ENCODE data around the gene TNC. TPM values are rescaled to one million over a fixed set of nuclear protein-coding genes. Genes with fewer than 3 reads are reported as not detected.

The TNC gene
- total and polyA plus RNA-seq, 10 donors: 1.7 to 126 (median 47.9) TPM

GRCh38 chr9:115126404-115126803 is 8.4 kb upstream of the TNC start:
- Histone ChIP-seq H3K27me3 (replicated peaks in 1 of 7) (peaks cover 0 to 3% (median 0%) of the 10 kb centered on the region in 7 donors), H3K36me3 (no peaks in the 10 kb centered on the region), H3K4me1 (no peaks in the 10 kb centered on the region), H3K4me3 (no peak overlapping the region), H3K27ac (no peak overlapping the region), H3K9me3 (peaks cover 0 to 15% (median 6%) of the 10 kb centered on the region in 8 donors)
- WGBS, 5 donors: 40 to 64% (median 62%) methylated on average over 2 of the region's 2 CpGs
- intact Hi-C loops (cut with DNase I; ENCODE audit: low total_unique reads): loop anchor here (10.0 kb wide), 1 partner anchor 58 kb away; no protein-coding TSS in a partner anchor
- TF ChIP-seq POLR2AphosphoS5 (IDR thresholded peaks at IDR 0.05): no peak
- TF ChIP-seq POLR2A (IDR thresholded peaks at IDR 0.05): no peak
- TF ChIP-seq, protein P1, sequence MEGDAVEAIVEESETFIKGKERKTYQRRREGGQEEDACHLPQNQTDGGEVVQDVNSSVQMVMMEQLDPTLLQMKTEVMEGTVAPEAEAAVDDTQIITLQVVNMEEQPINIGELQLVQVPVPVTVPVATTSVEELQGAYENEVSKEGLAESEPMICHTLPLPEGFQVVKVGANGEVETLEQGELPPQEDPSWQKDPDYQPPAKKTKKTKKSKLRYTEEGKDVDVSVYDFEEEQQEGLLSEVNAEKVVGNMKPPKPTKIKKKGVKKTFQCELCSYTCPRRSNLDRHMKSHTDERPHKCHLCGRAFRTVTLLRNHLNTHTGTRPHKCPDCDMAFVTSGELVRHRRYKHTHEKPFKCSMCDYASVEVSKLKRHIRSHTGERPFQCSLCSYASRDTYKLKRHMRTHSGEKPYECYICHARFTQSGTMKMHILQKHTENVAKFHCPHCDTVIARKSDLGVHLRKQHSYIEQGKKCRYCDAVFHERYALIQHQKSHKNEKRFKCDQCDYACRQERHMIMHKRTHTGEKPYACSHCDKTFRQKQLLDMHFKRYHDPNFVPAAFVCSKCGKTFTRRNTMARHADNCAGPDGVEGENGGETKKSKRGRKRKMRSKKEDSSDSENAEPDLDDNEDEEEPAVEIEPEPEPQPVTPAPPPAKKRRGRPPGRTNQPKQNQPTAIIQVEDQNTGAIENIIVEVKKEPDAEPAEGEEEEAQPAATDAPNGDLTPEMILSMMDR (IDR thresholded peaks at IDR 0.05 in 8 of 11, conservative IDR thresholded peaks at IDR 0.05 in 3 of 11): no peak
- DNase-seq: no peak

GRCh38 chr9:115122937-115123336 is 5.0 kb upstream of the TNC start:
- Histone ChIP-seq H3K9me3 (peaks cover 0 to 15% (median 6%) of the 10 kb centered on the region in 8 donors), H3K4me3 (no peak overlapping the region), H3K27ac (no peak overlapping the region), H3K4me1 (peaks cover 0 to 12% (median 6%) of the 10 kb centered on the region in 6 donors), H3K27me3 (replicated peaks in 1 of 7) (peaks cover 0 to 36% (median 3%) of the 10 kb centered on the region in 7 donors), H3K36me3 (no peaks in the 10 kb centered on the region)
- TF ChIP-seq, protein P1 (IDR thresholded peaks at IDR 0.05 in 8 of 11, conservative IDR thresholded peaks at IDR 0.05 in 3 of 11): no peak
- TF ChIP-seq POLR2AphosphoS5 (IDR thresholded peaks at IDR 0.05) (no peak), POLR2A (IDR thresholded peaks at IDR 0.05) (no peak)
- intact Hi-C loops (cut with DNase I; ENCODE audit: low total_unique reads): loop anchor here (10.0 kb wide), 1 partner anchor 62 kb away; no protein-coding TSS in a partner anchor
- WGBS, 5 donors: 71 to 86% (median 80%) methylated on average over 5 of the region's 5 CpGs
- no peak for DNase-seq

DNA sequence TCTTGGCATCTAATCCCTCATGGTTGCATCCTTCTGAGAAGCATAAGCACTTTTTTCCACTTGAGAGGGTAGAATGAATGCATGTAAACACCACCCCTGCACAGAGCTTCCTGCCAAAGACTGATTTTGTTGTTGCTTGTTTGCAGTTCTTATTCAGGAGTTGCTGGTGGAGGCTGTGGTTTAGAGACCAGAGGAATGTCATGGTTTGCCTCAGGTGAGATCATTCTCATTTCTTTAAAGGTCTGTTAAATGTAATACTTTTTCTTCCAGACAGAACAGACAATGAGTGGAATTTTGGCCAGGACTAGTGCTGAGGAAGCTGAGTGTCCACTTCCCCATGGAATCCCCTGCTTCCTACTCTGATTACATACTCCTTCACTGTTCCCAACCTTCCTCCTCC is 3.2 kb upstream of the TNC start:
- no peak overlapping the region for H3K4me3 ChIP-seq
- peaks cover 0 to 15% (median 6%) of the 10 kb centered on the region in 8 donors for H3K9me3 ChIP-seq
- no peak overlapping the region for H3K27ac ChIP-seq
- H3K27me3 ChIP-seq (replicated peaks in 1 of 7): peaks cover 0 to 54% (median 3%) of the 10 kb centered on the region in 7 donors
- H3K36me3 ChIP-seq: no peaks in the 10 kb centered on the region
- no peak for TF ChIP-seq POLR2A (IDR thresholded peaks at IDR 0.05)
- TF ChIP-seq POLR2AphosphoS5 (IDR thresholded peaks at IDR 0.05): no peak
- TF ChIP-seq, protein P1 (IDR thresholded peaks at IDR 0.05 in 8 of 11, conservative IDR thresholded peaks at IDR 0.05 in 3 of 11): no peak
- intact Hi-C loops (cut with DNase I; ENCODE audit: low total_unique reads): loop anchor here (10.0 kb wide), 1 partner anchor 64 kb away; no protein-coding TSS in a partner anchor
- peaks cover 0 to 18% (median 6%) of the 10 kb centered on the region in 6 donors for H3K4me1 ChIP-seq
- no peak for DNase-seq

- TF ChIP-seq POLR2AphosphoS5 (IDR thresholded peaks at IDR 0.05): no peak
- TF ChIP-seq, protein P1 (IDR thresholded peaks at IDR 0.05 in 8 of 11, conservative IDR thresholded peaks at IDR 0.05 in 3 of 11): no peak
- TF ChIP-seq POLR2A (IDR thresholded peaks at IDR 0.05): no peak
- Histone ChIP-seq H3K36me3 (no peaks in the 10 kb centered on the region), H3K27ac (peak overlapping the region in 6 of 8 donors; percentile 44 to 62 (median 59)), H3K4me1 (peaks cover 0 to 18% (median 6%) of the 10 kb centered on the region in 6 donors), H3K4me3 (peak overlapping the region in 2 of 8 donors; percentile 44 to 62), H3K9me3 (no peaks in the 10 kb centered on the region), H3K27me3 (replicated peaks in 1 of 7) (peaks cover 0 to 65% (median 3%) of the 10 kb centered on the region in 7 donors)
- WGBS, 5 donors: 6 to 15% (median 12%) methylated on average over 8 of the region's 8 CpGs
- intact Hi-C loops (cut with DNase I; ENCODE audit: low total_unique reads): no loop called here
- no peak for DNase-seq
Measured at GRCh38 chr9:115118879-115119218, 892 bp upstream of the TNC start.

Data from spleen (tissue), 11 donors.